ENCODE results near the gene HSD11B2. TPM values are rescaled to one million over a fixed set of nuclear protein-coding genes. Genes with fewer than 3 reads are reported as not detected.

The HSD11B2 gene
- total and polyA plus RNA-seq, 4 donors: 3.0 to 9.3 (median 5.1) TPM

DNA sequence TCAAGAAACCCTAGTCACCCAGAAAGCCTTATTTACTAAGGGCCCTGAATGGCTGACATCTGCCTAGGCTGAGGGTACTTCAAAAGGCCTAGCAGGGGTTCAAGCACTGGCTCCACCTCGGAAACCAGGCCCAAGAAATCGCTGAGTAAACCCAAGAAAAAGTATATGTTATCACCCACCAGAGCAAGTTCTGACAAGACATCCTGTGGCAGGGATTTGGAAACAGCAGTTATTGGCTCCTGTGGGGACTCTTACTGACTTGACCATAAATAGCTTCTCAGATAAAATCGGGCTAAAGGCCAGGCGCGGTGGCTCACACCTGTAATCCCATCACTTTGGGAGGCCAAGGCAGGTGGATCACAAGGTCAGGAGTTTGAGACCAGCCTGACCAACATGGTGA is 37.8 kb downstream of the HSD11B2 start:
- peaks cover 36% of the 10 kb centered on the region for H3K4me1 ChIP-seq (ENCODE audit: control insufficient read depth, insufficient read depth, low read length)
- peaks cover 9% of the 10 kb centered on the region for H3K36me3 ChIP-seq (ENCODE audit: control insufficient read depth, insufficient read depth, low read length)
- H3K9me3 ChIP-seq (ENCODE audit: control insufficient read depth, insufficient read depth, low read length): no peaks in the 10 kb centered on the region
- no peak for DNase-seq (ENCODE audit: low read depth in 4 of 6, low spot score in 6 of 6)
- H3K4me3 ChIP-seq (ENCODE audit: low read depth, low read length): no peak overlapping the region
- no peaks in the 10 kb centered on the region for H3K27me3 ChIP-seq (ENCODE audit: control insufficient read depth, insufficient read depth, low read length)
- H3K27ac ChIP-seq (ENCODE audit: low read depth, low read length): no peak overlapping the region
- WGBS (ENCODE audit: insufficient coverage): 80% methylated on average over 3 of the region's 5 CpGs

DNA sequence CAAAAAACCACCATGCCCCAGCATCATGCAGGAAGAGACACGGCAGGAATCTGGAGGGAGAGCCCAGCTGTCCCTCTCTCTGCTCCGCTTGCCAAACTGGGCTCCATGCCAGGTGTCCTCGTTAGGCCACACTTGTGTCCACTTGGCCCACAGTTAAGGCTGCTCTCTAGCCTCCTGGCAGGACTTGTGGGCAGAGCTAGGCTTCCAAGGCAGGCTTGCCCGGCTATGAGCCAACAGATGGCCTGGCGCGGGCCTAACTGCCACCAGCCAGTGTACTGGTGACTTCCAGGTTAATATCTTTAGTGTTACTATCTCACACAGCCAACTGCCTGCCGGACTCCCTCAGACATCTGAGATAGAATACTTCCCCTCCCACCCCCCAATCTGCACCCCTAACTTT is 39.4 kb downstream of the HSD11B2 start:
- Histone ChIP-seq H3K27me3 (ENCODE audit: control insufficient read depth, insufficient read depth, low read length) (no peaks in the 10 kb centered on the region), H3K9me3 (ENCODE audit: control insufficient read depth, insufficient read depth, low read length) (no peaks in the 10 kb centered on the region), H3K4me1 (ENCODE audit: control insufficient read depth, insufficient read depth, low read length) (peaks cover 22% of the 10 kb centered on the region), H3K4me3 (ENCODE audit: low read depth, low read length) (no peak overlapping the region), H3K27ac (ENCODE audit: low read depth, low read length) (no peak overlapping the region), H3K36me3 (ENCODE audit: control insufficient read depth, insufficient read depth, low read length) (peaks cover 9% of the 10 kb centered on the region)
- WGBS (ENCODE audit: insufficient coverage): 29% methylated on average over 7 of the region's 7 CpGs
- peak in 5 of 6 donors; percentile 58 to 91 (median 70) for DNase-seq (ENCODE audit: low read depth in 4 of 6, low spot score in 6 of 6)

DNA sequence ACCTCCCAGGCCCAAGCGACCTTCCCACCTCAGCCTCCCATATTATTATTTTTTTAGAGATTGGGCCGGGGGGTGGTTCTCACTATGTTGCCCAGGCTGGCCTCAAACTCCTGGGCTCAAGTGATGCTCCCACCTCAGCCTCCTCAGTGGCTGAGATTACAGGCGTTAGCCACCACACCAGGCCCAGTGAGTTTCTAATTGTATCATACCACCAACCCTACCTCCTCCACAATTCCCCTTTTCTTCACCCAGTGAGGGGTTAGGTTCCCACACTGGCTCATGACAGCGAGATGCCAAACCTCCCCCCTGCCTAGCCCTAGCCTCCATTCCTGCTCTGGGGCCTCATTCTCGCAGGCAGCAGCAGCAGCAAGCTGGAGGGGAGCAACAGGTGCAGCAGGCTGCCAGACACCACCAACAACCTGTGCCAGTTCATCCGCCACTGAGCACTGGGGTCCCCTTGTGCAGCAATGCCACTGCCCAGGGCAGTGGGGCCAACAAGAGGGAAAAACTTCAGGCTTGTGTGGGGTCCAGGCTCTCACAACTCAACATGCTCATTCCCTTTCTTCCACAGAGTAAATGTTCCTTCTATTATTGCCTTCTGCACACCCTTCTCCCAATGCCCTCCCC is 41.0 kb downstream of the HSD11B2 start:
- DNase-seq (ENCODE audit: low read depth in 4 of 6, low spot score in 6 of 6): no peak
- Histone ChIP-seq H3K27ac (ENCODE audit: low read depth, low read length) (no peak overlapping the region), H3K27me3 (ENCODE audit: control insufficient read depth, insufficient read depth, low read length) (no peaks in the 10 kb centered on the region), H3K4me1 (ENCODE audit: control insufficient read depth, insufficient read depth, low read length) (peaks cover 15% of the 10 kb centered on the region), H3K9me3 (ENCODE audit: control insufficient read depth, insufficient read depth, low read length) (no peaks in the 10 kb centered on the region), H3K4me3 (ENCODE audit: low read depth, low read length) (no peak overlapping the region), H3K36me3 (ENCODE audit: control insufficient read depth, insufficient read depth, low read length) (peaks cover 5% of the 10 kb centered on the region)
- 100% methylated on average over 5 of the region's 6 CpGs for WGBS (ENCODE audit: insufficient coverage)

GRCh38 chr16:67474551-67475455 is 43.9 kb downstream of the HSD11B2 start:
- H3K27ac ChIP-seq (ENCODE audit: low read depth, low read length): no peak overlapping the region
- 90% methylated on average over 11 of the region's 11 CpGs for WGBS (ENCODE audit: insufficient coverage)
- H3K4me1 ChIP-seq (ENCODE audit: control insufficient read depth, insufficient read depth, low read length): peaks cover 21% of the 10 kb centered on the region
- no peak for DNase-seq (ENCODE audit: low read depth in 4 of 6, low spot score in 6 of 6)
- H3K9me3 ChIP-seq (ENCODE audit: control insufficient read depth, insufficient read depth, low read length): no peaks in the 10 kb centered on the region
- no peak overlapping the region for H3K4me3 ChIP-seq (ENCODE audit: low read depth, low read length)
- H3K36me3 ChIP-seq (ENCODE audit: control insufficient read depth, insufficient read depth, low read length): peaks cover 8% of the 10 kb centered on the region
- H3K27me3 ChIP-seq (ENCODE audit: control insufficient read depth, insufficient read depth, low read length): no peaks in the 10 kb centered on the region

DNA sequence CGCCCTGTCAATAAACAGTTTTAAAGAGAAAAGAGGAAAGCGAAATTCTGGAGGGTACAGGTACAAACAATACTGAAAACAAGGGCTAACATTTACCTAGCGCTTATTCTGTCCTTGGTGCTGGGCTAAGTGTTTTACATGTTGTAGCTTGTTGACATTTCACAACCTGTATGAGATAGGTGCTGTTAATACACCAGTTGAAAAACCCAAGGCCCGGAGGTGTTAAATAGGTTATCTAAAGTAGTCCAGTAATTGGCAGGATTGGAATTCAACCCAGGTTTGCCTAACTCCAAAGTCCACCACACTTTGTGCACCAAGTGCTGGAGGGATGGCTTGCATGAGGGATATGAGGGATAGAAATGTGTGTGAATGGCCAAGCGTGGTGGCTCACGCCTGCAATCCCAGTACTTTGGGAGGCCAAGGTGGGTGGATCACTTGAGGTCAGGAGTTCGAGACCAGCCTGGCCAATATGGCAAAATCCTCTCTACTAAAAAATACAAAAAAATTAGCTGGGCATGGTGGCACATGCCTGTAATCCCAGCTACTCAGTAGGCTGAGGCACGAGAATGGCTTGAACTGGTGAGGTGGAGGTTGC is 47.1 kb downstream of the HSD11B2 start:
- peaks cover 4% of the 10 kb centered on the region for H3K36me3 ChIP-seq (ENCODE audit: control insufficient read depth, insufficient read depth, low read length)
- no peak overlapping the region for H3K4me3 ChIP-seq (ENCODE audit: low read depth, low read length)
- no peaks in the 10 kb centered on the region for H3K27me3 ChIP-seq (ENCODE audit: control insufficient read depth, insufficient read depth, low read length)
- no peak overlapping the region for H3K27ac ChIP-seq (ENCODE audit: low read depth, low read length)
- no peaks in the 10 kb centered on the region for H3K9me3 ChIP-seq (ENCODE audit: control insufficient read depth, insufficient read depth, low read length)
- H3K4me1 ChIP-seq (ENCODE audit: control insufficient read depth, insufficient read depth, low read length): peaks cover 36% of the 10 kb centered on the region
- DNase-seq (ENCODE audit: low read depth in 4 of 6, low spot score in 6 of 6): no peak
- WGBS (ENCODE audit: insufficient coverage): 86% methylated on average over 1 of the region's 8 CpGs

DNA sequence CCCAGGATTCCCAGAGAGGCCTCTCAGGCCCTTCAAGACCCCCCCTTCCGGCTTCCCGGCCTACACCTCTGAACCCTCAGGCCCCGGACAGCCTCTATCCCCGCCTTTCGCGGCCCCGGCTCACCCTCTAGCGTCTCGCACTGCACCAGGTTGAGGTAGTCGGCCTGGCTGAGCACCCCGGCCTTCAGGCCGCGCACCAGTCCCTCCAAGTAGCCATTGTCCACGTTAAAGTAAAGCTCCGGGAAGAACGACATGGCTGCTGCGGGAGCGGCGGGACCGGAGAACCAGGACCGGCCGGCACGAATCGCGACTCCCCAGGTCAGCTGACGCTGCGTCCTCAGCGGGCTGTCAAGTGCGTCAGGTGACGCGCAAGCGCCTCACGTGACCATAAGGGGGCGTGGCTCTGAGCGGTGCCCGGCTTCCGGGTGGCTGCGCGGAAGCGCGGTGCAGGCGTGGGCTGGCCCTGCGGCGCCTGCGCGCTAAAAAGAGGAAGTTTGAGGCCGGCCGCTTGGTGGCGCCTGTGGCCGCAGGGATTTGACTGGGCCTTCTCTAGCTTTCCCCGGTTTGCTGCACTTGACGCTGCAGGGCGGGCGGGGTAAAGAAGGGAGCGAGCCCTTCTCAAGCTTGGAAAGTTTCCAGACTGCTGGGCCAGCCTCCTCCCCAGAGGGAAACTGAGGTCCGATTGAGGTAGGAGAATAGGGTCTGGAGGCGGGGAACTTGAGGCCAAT is 50.1 kb downstream of the HSD11B2 start, which contains the start of gene ATP6V0D1:
Gene ATP6V0D1 (minus strand): TSS at position 325 of the 728 bp plus-strand sequence. CDS start 71 bp downstream, at position 254.
- no peaks in the 10 kb centered on the region for H3K27me3 ChIP-seq (ENCODE audit: control insufficient read depth, insufficient read depth, low read length)
- peaks cover 30% of the 10 kb centered on the region for H3K36me3 ChIP-seq (ENCODE audit: control insufficient read depth, insufficient read depth, low read length)
- peak within 1 kb of the TSS; percentile 91 for H3K27ac ChIP-seq (ENCODE audit: low read depth, low read length)
- peak; percentile 96 to 99 (median 98) for DNase-seq (ENCODE audit: low read depth in 4 of 6, low spot score in 6 of 6)
- WGBS (ENCODE audit: insufficient coverage): 0% methylated on average over 56 of the region's 57 CpGs
- H3K9me3 ChIP-seq (ENCODE audit: control insufficient read depth, insufficient read depth, low read length): no peaks in the 10 kb centered on the region
- H3K4me3 ChIP-seq (ENCODE audit: low read depth, low read length): peak within 1 kb of the TSS; percentile 94
- H3K4me1 ChIP-seq (ENCODE audit: control insufficient read depth, insufficient read depth, low read length): peaks cover 38% of the 10 kb centered on the region

- Histone ChIP-seq H3K9me3 (ENCODE audit: control insufficient read depth, insufficient read depth, low read length) (no peaks in the 10 kb centered on the region), H3K4me3 (ENCODE audit: low read depth, low read length) (peak overlapping the region; percentile 94), H3K4me1 (ENCODE audit: control insufficient read depth, insufficient read depth, low read length) (peaks cover 38% of the 10 kb centered on the region), H3K36me3 (ENCODE audit: control insufficient read depth, insufficient read depth, low read length) (peaks cover 34% of the 10 kb centered on the region), H3K27ac (ENCODE audit: low read depth, low read length) (peak overlapping the region; percentile 91), H3K27me3 (ENCODE audit: control insufficient read depth, insufficient read depth, low read length) (no peaks in the 10 kb centered on the region)
- WGBS (ENCODE audit: insufficient coverage): 17% methylated on average over 13 of the region's 17 CpGs
- DNase-seq (ENCODE audit: low read depth in 4 of 6, low spot score in 6 of 6): peak in 3 of 6 donors; percentile 24 to 40 (median 31)
Observed at GRCh38 chr16:67481561-67482232, 50.8 kb downstream of the HSD11B2 start.

DNA sequence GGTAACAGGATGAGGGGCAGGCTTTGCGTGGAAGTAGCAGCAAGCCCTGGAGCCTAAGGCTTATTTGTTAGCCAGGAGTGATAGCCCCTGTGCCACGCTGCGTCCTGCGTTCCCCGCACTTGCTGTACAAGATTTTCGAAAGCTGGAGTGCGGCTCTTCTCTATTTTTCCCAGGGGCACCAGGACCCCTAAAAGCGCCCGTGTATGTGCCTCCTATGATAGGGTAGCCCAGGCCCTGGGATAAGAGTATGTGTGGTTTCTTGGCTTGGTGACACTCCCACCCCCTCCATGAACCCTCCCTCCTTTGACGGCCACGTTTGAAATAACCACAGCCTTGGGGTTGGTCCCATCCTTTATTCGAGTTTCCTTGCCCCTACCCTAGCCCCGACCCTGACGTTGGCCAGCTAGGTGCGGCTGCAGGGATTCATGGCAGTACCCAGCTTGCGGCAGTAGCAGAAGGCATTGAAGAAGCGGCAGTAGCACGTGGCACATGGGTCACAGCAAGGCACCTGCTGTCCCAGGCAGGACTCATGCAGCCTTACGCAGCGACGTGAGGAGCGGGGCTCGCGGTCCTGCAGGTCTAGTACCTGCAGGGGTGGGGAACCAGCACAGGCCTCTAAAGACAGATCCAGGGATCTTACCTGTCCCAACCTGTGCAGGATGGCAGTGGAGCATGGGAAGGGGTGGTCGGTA is 51.5 kb downstream of the HSD11B2 start:
- peak overlapping the region; percentile 94 for H3K4me3 ChIP-seq (ENCODE audit: low read depth, low read length)
- no peak for DNase-seq (ENCODE audit: low read depth in 4 of 6, low spot score in 6 of 6)
- H3K4me1 ChIP-seq (ENCODE audit: control insufficient read depth, insufficient read depth, low read length): peaks cover 38% of the 10 kb centered on the region
- H3K27ac ChIP-seq (ENCODE audit: low read depth, low read length): peak overlapping the region; percentile 91
- H3K36me3 ChIP-seq (ENCODE audit: control insufficient read depth, insufficient read depth, low read length): peaks cover 35% of the 10 kb centered on the region
- 84% methylated on average over 18 of the region's 25 CpGs for WGBS (ENCODE audit: insufficient coverage)
- H3K9me3 ChIP-seq (ENCODE audit: control insufficient read depth, insufficient read depth, low read length): no peaks in the 10 kb centered on the region
- no peaks in the 10 kb centered on the region for H3K27me3 ChIP-seq (ENCODE audit: control insufficient read depth, insufficient read depth, low read length)
